ENCODE data around the gene GRID1.

GRID1 gene

GRCh38 chr10:86301971-86302370 lies 64.6 kb downstream of the GRID1 start:
- H3K36me3 ChIP-seq (ENCODE audit: control insufficient read depth in 1 of 2, insufficient read depth in 2 of 2, low read depth in 1 of 2, low read length in 2 of 2): no peaks in the 10 kb centered on the region
- no peak overlapping the region for H2BK120ac ChIP-seq (ENCODE audit: low read depth, low read length)
- no peaks in the 10 kb centered on the region for H3K4me1 ChIP-seq (ENCODE audit: control insufficient read depth, insufficient read depth, low read depth, low read length)
- H2AK5ac ChIP-seq (ENCODE audit: low read length, severe bottlenecking): no peak overlapping the region
- H2BK15ac ChIP-seq (ENCODE audit: low read depth, poor library complexity, severe bottlenecking): no peak overlapping the region
- no peak overlapping the region for H2BK5ac ChIP-seq (ENCODE audit: low read depth, low read length, poor library complexity, severe bottlenecking)
- 44% methylated on average over 3 of the region's 3 CpGs for WGBS
- H3K79me1 ChIP-seq (replicated peaks; ENCODE audit: low read length, poor library complexity, severe bottlenecking): no peaks in the 10 kb centered on the region
- H3K27me3 ChIP-seq (ENCODE audit: control insufficient read depth in 1 of 2, insufficient read depth in 1 of 2, low read length in 2 of 2): no peaks in the 10 kb centered on the region
- H3K9me3 ChIP-seq (ENCODE audit: control insufficient read depth, low read length): no peaks in the 10 kb centered on the region
- H3K9ac ChIP-seq (ENCODE audit: low read length): no peak overlapping the region
- H4K91ac ChIP-seq (ENCODE audit: low read length): no peak overlapping the region
- no peak overlapping the region for H3K27ac ChIP-seq (ENCODE audit: low read length, poor library complexity, severe bottlenecking)
- no peak overlapping the region for H2AFZ ChIP-seq (ENCODE audit: low read depth, low read length)
- no peak overlapping the region for H4K8ac ChIP-seq (ENCODE audit: low read length)
- no peak for DNase-seq
- no peak overlapping the region for H3K4me3 ChIP-seq (ENCODE audit: insufficient read depth in 1 of 2, low read depth in 1 of 2, low read length in 2 of 2)
- no peak overlapping the region for H3K4me2 ChIP-seq (ENCODE audit: low read length, poor library complexity, severe bottlenecking)
- no peak overlapping the region for H3K23ac ChIP-seq (ENCODE audit: low read length in 2 of 2)
- no peak overlapping the region for H3K4ac ChIP-seq (ENCODE audit: low read depth in 1 of 2, low read length in 2 of 2)
- H3K14ac ChIP-seq (ENCODE audit: low read length in 2 of 2): no peak overlapping the region
- no peak overlapping the region for H2BK12ac ChIP-seq (ENCODE audit: low read length in 2 of 2)
- no peak overlapping the region for H3K18ac ChIP-seq (ENCODE audit: low read depth in 1 of 2, low read length in 2 of 2)

- no peak overlapping the region for H2AK5ac ChIP-seq (ENCODE audit: low read length, severe bottlenecking)
- no peak overlapping the region for H3K4ac ChIP-seq (ENCODE audit: low read depth in 1 of 2, low read length in 2 of 2)
- no peak overlapping the region for H3K4me2 ChIP-seq (ENCODE audit: low read length, poor library complexity, severe bottlenecking)
- no peak overlapping the region for H2AFZ ChIP-seq (ENCODE audit: low read depth, low read length)
- no peaks in the 10 kb centered on the region for H3K4me1 ChIP-seq (ENCODE audit: control insufficient read depth, insufficient read depth, low read depth, low read length)
- H3K23ac ChIP-seq (ENCODE audit: low read length in 2 of 2): no peak overlapping the region
- no peak overlapping the region for H3K18ac ChIP-seq (ENCODE audit: low read depth in 1 of 2, low read length in 2 of 2)
- no peaks in the 10 kb centered on the region for H3K27me3 ChIP-seq (ENCODE audit: control insufficient read depth in 1 of 2, insufficient read depth in 1 of 2, low read length in 2 of 2)
- H3K14ac ChIP-seq (ENCODE audit: low read length in 2 of 2): no peak overlapping the region
- H3K27ac ChIP-seq (ENCODE audit: low read length, poor library complexity, severe bottlenecking): no peak overlapping the region
- no peak overlapping the region for H2BK120ac ChIP-seq (ENCODE audit: low read depth, low read length)
- WGBS: 57% methylated on average over 5 of the region's 5 CpGs
- H4K8ac ChIP-seq (ENCODE audit: low read length): no peak overlapping the region
- no peak overlapping the region for H3K4me3 ChIP-seq (ENCODE audit: insufficient read depth in 1 of 2, low read depth in 1 of 2, low read length in 2 of 2)
- no peak for DNase-seq
- no peak overlapping the region for H2BK15ac ChIP-seq (ENCODE audit: low read depth, poor library complexity, severe bottlenecking)
- H3K9me3 ChIP-seq (ENCODE audit: control insufficient read depth, low read length): no peaks in the 10 kb centered on the region
- H3K79me1 ChIP-seq (replicated peaks; ENCODE audit: low read length, poor library complexity, severe bottlenecking): no peaks in the 10 kb centered on the region
- no peak overlapping the region for H3K9ac ChIP-seq (ENCODE audit: low read length)
- H2BK12ac ChIP-seq (ENCODE audit: low read length in 2 of 2): no peak overlapping the region
- no peak overlapping the region for H2BK5ac ChIP-seq (ENCODE audit: low read depth, low read length, poor library complexity, severe bottlenecking)
- H4K91ac ChIP-seq (ENCODE audit: low read length): no peak overlapping the region
- no peaks in the 10 kb centered on the region for H3K36me3 ChIP-seq (ENCODE audit: control insufficient read depth in 1 of 2, insufficient read depth in 2 of 2, low read depth in 1 of 2, low read length in 2 of 2)
These were observed 65.4 kb downstream of the GRID1 start for GRCh38 chr10:86300931-86301830.

- Histone ChIP-seq H3K36me3 (ENCODE audit: control insufficient read depth in 1 of 2, insufficient read depth in 2 of 2, low read depth in 1 of 2, low read length in 2 of 2) (no peaks in the 10 kb centered on the region), H3K4ac (ENCODE audit: low read depth in 1 of 2, low read length in 2 of 2) (no peak overlapping the region), H4K91ac (ENCODE audit: low read length) (no peak overlapping the region), H3K79me1 (replicated peaks; ENCODE audit: low read length, poor library complexity, severe bottlenecking) (no peaks in the 10 kb centered on the region), H2BK120ac (ENCODE audit: low read depth, low read length) (no peak overlapping the region), H3K9ac (ENCODE audit: low read length) (no peak overlapping the region), H2BK5ac (ENCODE audit: low read depth, low read length, poor library complexity, severe bottlenecking) (no peak overlapping the region), H3K14ac (ENCODE audit: low read length in 2 of 2) (no peak overlapping the region), H3K4me2 (ENCODE audit: low read length, poor library complexity, severe bottlenecking) (no peak overlapping the region), H3K9me3 (ENCODE audit: control insufficient read depth, low read length) (no peaks in the 10 kb centered on the region), H3K4me3 (ENCODE audit: insufficient read depth in 1 of 2, low read depth in 1 of 2, low read length in 2 of 2) (no peak overlapping the region), H2BK15ac (ENCODE audit: low read depth, poor library complexity, severe bottlenecking) (no peak overlapping the region), H2AFZ (ENCODE audit: low read depth, low read length) (no peak overlapping the region), H3K18ac (ENCODE audit: low read depth in 1 of 2, low read length in 2 of 2) (no peak overlapping the region), H2AK5ac (ENCODE audit: low read length, severe bottlenecking) (no peak overlapping the region), H3K27ac (ENCODE audit: low read length, poor library complexity, severe bottlenecking) (no peak overlapping the region), H3K27me3 (ENCODE audit: control insufficient read depth in 1 of 2, insufficient read depth in 1 of 2, low read length in 2 of 2) (no peaks in the 10 kb centered on the region), H3K4me1 (ENCODE audit: control insufficient read depth, insufficient read depth, low read depth, low read length) (no peaks in the 10 kb centered on the region), H4K8ac (ENCODE audit: low read length) (no peak overlapping the region), H3K23ac (ENCODE audit: low read length in 2 of 2) (no peak overlapping the region), H2BK12ac (ENCODE audit: low read length in 2 of 2) (no peak overlapping the region)
- no CpG with 5 or more reads among the region's 3 CpGs for WGBS
- no peak for DNase-seq
These were observed 66.1 kb downstream of the GRID1 start for GRCh38 chr10:86300399-86300925.

GRCh38 chr10:86299562-86299961 lies 67.0 kb downstream of the GRID1 start:
- Histone ChIP-seq H3K23ac (ENCODE audit: low read length in 2 of 2) (no peak overlapping the region), H3K79me1 (replicated peaks; ENCODE audit: low read length, poor library complexity, severe bottlenecking) (no peaks in the 10 kb centered on the region), H4K8ac (ENCODE audit: low read length) (no peak overlapping the region), H3K4me2 (ENCODE audit: low read length, poor library complexity, severe bottlenecking) (no peak overlapping the region), H4K91ac (ENCODE audit: low read length) (no peak overlapping the region), H3K4me3 (ENCODE audit: insufficient read depth in 1 of 2, low read depth in 1 of 2, low read length in 2 of 2) (no peak overlapping the region), H3K14ac (ENCODE audit: low read length in 2 of 2) (no peak overlapping the region), H2BK15ac (ENCODE audit: low read depth, poor library complexity, severe bottlenecking) (no peak overlapping the region), H2BK5ac (ENCODE audit: low read depth, low read length, poor library complexity, severe bottlenecking) (no peak overlapping the region), H3K18ac (ENCODE audit: low read depth in 1 of 2, low read length in 2 of 2) (no peak overlapping the region), H2BK120ac (ENCODE audit: low read depth, low read length) (no peak overlapping the region), H2AK5ac (ENCODE audit: low read length, severe bottlenecking) (no peak overlapping the region), H3K36me3 (ENCODE audit: control insufficient read depth in 1 of 2, insufficient read depth in 2 of 2, low read depth in 1 of 2, low read length in 2 of 2) (no peaks in the 10 kb centered on the region), H3K4ac (ENCODE audit: low read depth in 1 of 2, low read length in 2 of 2) (no peak overlapping the region), H2BK12ac (ENCODE audit: low read length in 2 of 2) (no peak overlapping the region), H2AFZ (ENCODE audit: low read depth, low read length) (no peak overlapping the region), H3K9ac (ENCODE audit: low read length) (no peak overlapping the region), H3K9me3 (ENCODE audit: control insufficient read depth, low read length) (no peaks in the 10 kb centered on the region), H3K4me1 (ENCODE audit: control insufficient read depth, insufficient read depth, low read depth, low read length) (no peaks in the 10 kb centered on the region), H3K27ac (ENCODE audit: low read length, poor library complexity, severe bottlenecking) (no peak overlapping the region), H3K27me3 (ENCODE audit: control insufficient read depth in 1 of 2, insufficient read depth in 1 of 2, low read length in 2 of 2) (no peaks in the 10 kb centered on the region)
- DNase-seq: no peak
- WGBS: 77% methylated on average over 3 of the region's 3 CpGs

All from mesenchymal stem cell (in vitro differentiated cells and primary cell).